Endothelial cell of umbilical vein (primary cell): ENCODE measurements around the gene FBXL2. TPM values are rescaled to one million over a fixed set of nuclear protein-coding genes. Genes with fewer than 3 reads are reported as not detected.

Experiments
- BruUV-seq: library from RNA; stranded (reverse); fragments of 400-500 nt; replicated peaks from 2 replicates; lab custom pipeline; 2021; lab: Mats Ljungman, UMichigan
- CTCF ChIA-PET: fragments of 300-600, 350-600 bp; sonication (Branson Sonifier 250); formaldehyde crosslinking; loops from one replicate; lab custom pipeline; 2021; ENCODE audit warnings: antibody characterized with exemption, inconsistent platforms; lab: Charles Lee
- POLR2A ChIA-PET: fragments of 300-600, 350-600 bp; sonication (Branson Sonifier 250); formaldehyde crosslinking; loops from one replicate; lab custom pipeline; 2021; ENCODE audit warnings: antibody characterized with exemption, inconsistent platforms; lab: Charles Lee
- DNase-seq: peaks from one replicate; pipeline ENCODE4 v3.0.0-alpha.2; 2011; ENCODE audit warnings: low read depth, low spot score
- FAIRE-seq: peaks from 2 replicates; lab custom pipeline; 2011; peaks lifted over from hg19 to GRCh38; lab: Jason Lieb, UNC
- H2AFZ ChIP-seq: 2 replicates; pipeline ENCODE4 v1.6.0; 2012; ENCODE audit warnings: low read depth, low read length, control low read depth, inconsistent platforms
- H3K27ac ChIP-seq: 2 replicates; pipeline ENCODE4 v1.5.1; 2011; ENCODE audit warnings: low read depth, mild to moderate bottlenecking, control low read depth, low read length, moderate library complexity; ENCODE audit not compliant: insufficient read depth
- H3K27me3 ChIP-seq, 2 experiments: 2 replicates each; pipeline versions ENCODE4 v1.6.0 to v1.6.1; 2011; ENCODE audit warnings: low read length in 2 of 2, mixed read lengths in 1 of 2; ENCODE audit not compliant: control insufficient read depth in 2 of 2, insufficient read depth in 2 of 2
- H3K36me3 ChIP-seq, 2 experiments: 2 replicates in 1 of 2; 3 replicates in 1 of 2; pipeline ENCODE4 v1.5.1; 2011; ENCODE audit warnings: low read length in 2 of 2, mild to moderate bottlenecking in 1 of 2, moderate library complexity in 1 of 2; ENCODE audit not compliant: control insufficient read depth in 2 of 2, insufficient read depth in 2 of 2; ENCODE audit errors: extremely low read depth in 1 of 2
- H3K4me1 ChIP-seq: 3 replicates; pipeline ENCODE4 v1.5.1; 2011; ENCODE audit warnings: mild to moderate bottlenecking, low read length; ENCODE audit not compliant: control insufficient read depth, insufficient read depth; ENCODE audit errors: extremely low read depth
- H3K4me2 ChIP-seq: 2 replicates; pipeline ENCODE4 v1.6.1; 2011; ENCODE audit warnings: low read length, control low read depth, mixed read lengths; ENCODE audit not compliant: insufficient read depth
- H3K4me3 ChIP-seq, 3 experiments: fragments of 200-600 bp in 1 of 3; sonication (generic), shearing (Covaris generic) in 1 of 3; replicated peaks in 1 of 3; 2 replicates each; pipeline ENCODE4 v1.5.1; 2011 to 2016; ENCODE audit warnings: control low read depth in 3 of 3, low read length in 3 of 3, mild to moderate bottlenecking in 2 of 3, inconsistent platforms in 1 of 3, low read depth in 1 of 3, moderate library complexity in 1 of 3; ENCODE audit not compliant: insufficient read depth in 1 of 3
- H3K79me2 ChIP-seq: 2 replicates; pipeline ENCODE4 v1.6.0; 2012; ENCODE audit warnings: low read length, inconsistent platforms; ENCODE audit not compliant: control insufficient read depth, insufficient read depth
- H3K9ac ChIP-seq: replicated peaks from 2 replicates; pipeline ENCODE3; 2011; ENCODE audit warnings: low read length, control low read depth; ENCODE audit not compliant: insufficient read depth; ENCODE audit errors: extremely low read depth
- H3K9me1 ChIP-seq: replicated peaks from 3 replicates; pipeline ENCODE4 v1.6.0; 2011; ENCODE audit warnings: mild to moderate bottlenecking, low read length; ENCODE audit not compliant: control insufficient read depth, insufficient read depth; ENCODE audit errors: extremely low read depth
- H3K9me3 ChIP-seq: replicated peaks from 2 replicates; pipeline ENCODE4 v1.5.1; 2012; ENCODE audit warnings: low read length, inconsistent platforms; ENCODE audit not compliant: control insufficient read depth, insufficient read depth
- H4K20me1 ChIP-seq: replicated peaks from 2 replicates; pipeline ENCODE3; 2011; ENCODE audit warnings: mild to moderate bottlenecking, low read length; ENCODE audit not compliant: control insufficient read depth, insufficient read depth; ENCODE audit errors: extremely low read depth
- CTCF ChIP-seq, 2 donors: IDR thresholded peaks; 1 replicate in 1 of 2; 2 replicates in 1 of 2; pipeline ENCODE4 v1.5.1; 2011; ENCODE audit warnings: low read length in 2 of 2, mild to moderate bottlenecking in 2 of 2, moderate library complexity in 2 of 2, control low read depth in 1 of 2, inconsistent platforms in 1 of 2, low read depth in 1 of 2; ENCODE audit not compliant: insufficient read depth in 1 of 2; ENCODE audit errors: extremely low read depth in 1 of 2
- EZH2 ChIP-seq: IDR thresholded peaks from 2 replicates; pipeline ENCODE4 v1.6.1; 2012; ENCODE audit warnings: borderline replicate concordance, low read depth, mild to moderate bottlenecking, moderate library complexity, low read length, inconsistent platforms; ENCODE audit not compliant: severe bottlenecking
- FOS ChIP-seq: IDR thresholded peaks from 2 replicates; pipeline ENCODE4 v1.6.1; 2011; ENCODE audit warnings: mild to moderate bottlenecking, low read length, moderate library complexity, borderline replicate concordance; ENCODE audit not compliant: insufficient read depth
- GATA2 ChIP-seq: IDR thresholded peaks from 2 replicates; pipeline ENCODE4 v1.7.0; 2011; ENCODE audit warnings: low read depth, mild to moderate bottlenecking, moderate library complexity, mixed read lengths, low read length; ENCODE audit not compliant: insufficient read length, insufficient read depth
- JUN ChIP-seq: IDR thresholded peaks from 2 replicates; pipeline ENCODE4 v1.6.1; 2011; ENCODE audit warnings: borderline replicate concordance, low read depth; ENCODE audit not compliant: insufficient read length, insufficient read depth
- MAX ChIP-seq: IDR thresholded peaks from 2 replicates; pipeline ENCODE4 v1.6.1; 2011; ENCODE audit not compliant: insufficient read depth, insufficient read length
- MYC ChIP-seq: IDR thresholded peaks from one replicate; pipeline ENCODE4 v1.6.1; 2011; ENCODE audit warnings: mild to moderate bottlenecking, low read depth, low read length
- POLR2A ChIP-seq: IDR thresholded peaks from 2 replicates; pipeline ENCODE4 v1.6.1; 2012; ENCODE audit warnings: low read depth, mild to moderate bottlenecking, control low read depth, low read length
- POLR2AphosphoS5 ChIP-seq: IDR thresholded peaks from 2 replicates; pipeline ENCODE4 v1.6.1; 2012; ENCODE audit warnings: low read depth, mild to moderate bottlenecking, control low read depth, low read length, moderate library complexity; ENCODE audit not compliant: insufficient read depth
- dilution Hi-C: fragments of 300-500 bp; cut with MboI; formaldehyde crosslinking; loops from one replicate; pipeline ENCODE4 v1.15.0; 2019; ENCODE audit warnings: low sequenced_read_pairs; ENCODE audit not compliant: extremely low pct_ligation_motif_present
- intact Hi-C: fragments of 100-400 bp; cut with micrococcal nuclease; formaldehyde crosslinking; loops from one replicate; pipeline ENCODE4 v1.10.0; 2022
- polyA plus RNA-seq, 4 experiments: library from polyadenylated mRNA; depleted of rRNA in 3 of 4; stranded (reverse) in 3 of 4; unstranded in 1 of 4; fragments of >200 nt; gene quantifications; 2 replicates each; pipeline versions ENCODE4 v1.2.1 to v1.2.3, GENCODE V29; 2011 to 2012; ENCODE audit warnings: missing spikeins in 1 of 4
- total RNA-seq: library from RNA; stranded (reverse); gene quantifications from 2 replicates; pipeline ENCODE4 v1.2.3, GENCODE V29; 2021

Gene FBXL2
- total and polyA plus RNA-seq, 2 donors (not counting 3 experiments of a cell fraction or from before 2014, with no cell fraction given), result 21.7 to 44.7 TPM

- H3K4me2 ChIP-seq, result peak overlapping the region; percentile 64
- H3K4me1 ChIP-seq, result peaks cover 65% of the 10 kb centered on the region
- DNase-seq (peak; percentile 77), FAIRE-seq (peak; percentile 53)
- H3K9me1 ChIP-seq, result no peaks in the 10 kb centered on the region
- no peaks in the 10 kb centered on the region for H3K9me3 ChIP-seq
- H3K79me2 ChIP-seq, result peaks cover 7% of the 10 kb centered on the region
- H3K36me3 ChIP-seq, result peaks cover 0 to 2% of the 10 kb centered on the region in 2 experiments
- intact Hi-C loops (loop anchor here (1.0 to 5.0 kb wide), 8 partner anchors 41 to 201 kb away; partner anchors contain the start of gene FBXL2), dilution Hi-C loops (no loop called here)
- H3K27me3 ChIP-seq, result no peaks in the 10 kb centered on the region
- CTCF ChIA-PET, result interaction anchor here (1.0 to 2.2 kb wide), 9 partner anchors 12 to 187 kb away, joined by 4 to 44 read pairs (median 5); no protein-coding TSS in a partner anchor
- TF ChIP-seq JUN (peak; percentile 57), EZH2 (no peak), FOS (no peak), MAX (no peak), CTCF (IDR thresholded peaks at IDR 0.05; ENCODE audit: extremely low read depth in 1 of 2, insufficient read depth in 1 of 2, low read depth in 1 of 2, low read length in 2 of 2) (no peak), POLR2A (peak; percentile 68), POLR2AphosphoS5 (peak; percentile 72), GATA2 (peak; percentile 88), MYC (no peak)
- peak overlapping the region; percentile 71 for H3K9ac ChIP-seq
- H3K27ac ChIP-seq, result peak overlapping the region; percentile 85
- BruUV-seq, result TSS peak; percentile 21
- H4K20me1 ChIP-seq, result no peaks in the 10 kb centered on the region
- no peak overlapping the region for H2AFZ ChIP-seq
- POLR2A ChIA-PET, result no interaction called here
- H3K4me3 ChIP-seq, result peak overlapping the region in 1 of 3 experiments; percentile 11
Measured at GRCh38 chr3:33317963-33318709, 40.9 kb downstream of the FBXL2 start.
